Kidney (tissue), 14 donors: Measurements from ENCODE around the gene PPME1. TPM values are rescaled to one million over a fixed set of nuclear protein-coding genes. Genes with fewer than 3 reads are reported as not detected.

ENCODE experiments used
- DNase-seq, 5 donors: peaks; one replicate each; pipeline ENCODE4 v3.0.0-alpha.2; 2013 to 2020
- FAIRE-seq: peaks from 2 replicates; lab custom pipeline; 2012; peaks lifted over from hg19 to GRCh38; lab: Jason Lieb, UNC
- H3K27ac ChIP-seq, 2 donors: one replicate each; pipeline ENCODE4 v1.7.0; 2013; ENCODE audit warnings: low read depth in 2 of 2, low read length in 2 of 2, inconsistent platforms in 1 of 2
- H3K27me3 ChIP-seq: one replicate; pipeline ENCODE4 v1.7.1; 2013; ENCODE audit warnings: low read length, inconsistent platforms; ENCODE audit not compliant: control insufficient read depth, insufficient read depth
- H3K36me3 ChIP-seq, 3 donors: one replicate each; pipeline versions ENCODE4 v1.7.0 to v1.7.1; 2013; ENCODE audit warnings: low read length in 3 of 3, control low read depth in 1 of 3, inconsistent platforms in 1 of 3; ENCODE audit not compliant: insufficient read depth in 3 of 3, control insufficient read depth in 2 of 3
- H3K4me1 ChIP-seq, 3 donors: one replicate each; pipeline versions ENCODE4 v1.7.0 to v1.7.1; 2013; ENCODE audit warnings: low read length in 3 of 3, inconsistent platforms in 1 of 3, low read depth in 1 of 3; ENCODE audit not compliant: control insufficient read depth in 2 of 3, insufficient read depth in 2 of 3
- H3K4me3 ChIP-seq, 3 donors: one replicate each; pipeline versions ENCODE4 v1.7.0 to v1.8.1; 2013; ENCODE audit warnings: low read length in 3 of 3, control low read depth in 1 of 3, inconsistent platforms in 1 of 3
- H3K9ac ChIP-seq, 3 donors: one replicate each; pipeline versions ENCODE4 v1.7.0 to v1.7.1; 2013; ENCODE audit warnings: low read length in 3 of 3, control low read depth in 1 of 3, inconsistent platforms in 1 of 3
- H3K9me3 ChIP-seq, 3 donors: one replicate each; pipeline versions ENCODE4 v1.7.0 to v1.7.1; 2013; ENCODE audit warnings: low read length in 3 of 3, control low read depth in 1 of 3, inconsistent platforms in 1 of 3; ENCODE audit not compliant: control insufficient read depth in 2 of 3, insufficient read depth in 1 of 3
- CTCF ChIP-seq: IDR thresholded peaks from 3 replicates; pipeline ENCODE4 v1.5.1; 2012; ENCODE audit warnings: mild to moderate bottlenecking, moderate library complexity, borderline replicate concordance; ENCODE audit not compliant: insufficient read depth; ENCODE audit errors: extremely low read depth
- intact Hi-C: fragments of 100-400 bp; cut with DNase I; formaldehyde crosslinking; loops from one replicate; pipeline ENCODE4 v1.11.1; 2022
- polyA plus RNA-seq: library from polyadenylated mRNA; stranded (reverse); fragments of 350-450 nt; fragmentation: Illumina TruSeq; extraction: RNeasy Lipid Tissue Mini Kit (QIAGEN cat#74804); gene quantifications from one replicate; pipeline ENCODE4 v1.2.3, GENCODE V29; 2014; ENCODE audit warnings: low read depth, low replicate concordance; ENCODE audit not compliant: insufficient read depth
- total RNA-seq: library from RNA; stranded (reverse); fragmentation: NEBNext Ultra II Directional; extraction: Animal tissue kit (Norgen Biotek cat#: 25700); gene quantifications from one replicate; pipeline ENCODE4 v1.2.1, GENCODE V29; 2021
- donor health status: control.
- donor health status: control.
- donor health status: control.
- donor health status: control.
- donor health status: control.
- donor health status: DM: yes; HTN: yes; CAD: no.
- donor health status: Normal renal cell carcinoma (clear cell type).

The PPME1 gene
- total and polyA plus RNA-seq, 2 donors from 2014 or later, result 34.1 to 40.8 TPM

- Histone ChIP-seq H3K4me1 (peaks cover 0 to 16% (median 0%) of the 10 kb centered on the region in 3 donors), H3K4me3 (no peak overlapping the region), H3K9ac (no peak overlapping the region), H3K27me3 (no peaks in the 10 kb centered on the region), H3K27ac (no peak overlapping the region), H3K9me3 (no peaks in the 10 kb centered on the region), H3K36me3 (no peaks in the 10 kb centered on the region)
- FAIRE-seq (no peak), DNase-seq (no peak)
- intact Hi-C loops, result no loop called here
- no peak for TF ChIP-seq CTCF
Measured at GRCh38 chr11:74141908-74142307, 29.2 kb upstream of the PPME1 start.

GRCh38 chr11:74142624-74143023 lies 28.5 kb upstream of the PPME1 start:
- intact Hi-C loops, result no loop called here
- FAIRE-seq, result no peak
- no peak for TF ChIP-seq CTCF

DNA sequence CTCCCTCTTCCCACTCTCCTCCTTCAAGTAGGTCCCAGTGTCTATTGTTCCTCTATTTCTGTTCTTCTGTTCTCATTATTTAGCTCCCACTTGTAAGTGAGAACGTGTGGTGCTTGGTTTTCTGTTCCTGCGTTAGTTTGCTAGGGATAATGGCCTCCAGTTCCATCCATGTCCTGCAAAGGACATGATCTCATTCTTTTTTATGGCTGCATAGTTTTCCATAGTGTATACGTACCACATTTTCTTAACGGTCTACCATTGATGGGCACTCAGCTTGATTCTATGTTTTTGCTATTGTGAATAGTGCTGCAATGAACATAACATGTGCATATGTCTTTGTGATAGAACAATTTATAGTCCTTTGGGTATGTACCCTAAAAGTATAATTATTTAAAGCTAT lies 26.5 kb upstream of the PPME1 start:
- FAIRE-seq, result no peak

More at GRCh38 chr11:74142624-74143023, 28.5 kb upstream of the PPME1 start:
- no peaks in the 10 kb centered on the region for H3K36me3 ChIP-seq
- no peak overlapping the region for H3K9ac ChIP-seq
- no peaks in the 10 kb centered on the region for H3K9me3 ChIP-seq
- peaks cover 0 to 16% (median 0%) of the 10 kb centered on the region in 3 donors for H3K4me1 ChIP-seq
- no peaks in the 10 kb centered on the region for H3K27me3 ChIP-seq
- DNase-seq, result no peak
- H3K4me3 ChIP-seq, result no peak overlapping the region
- H3K27ac ChIP-seq, result no peak overlapping the region

More for the DNA sequence above, 26.5 kb upstream of the PPME1 start:
- no peaks in the 10 kb centered on the region for H3K9me3 ChIP-seq
- no peak overlapping the region for H3K4me3 ChIP-seq
- no peak overlapping the region for H3K27ac ChIP-seq
- no peak for TF ChIP-seq CTCF
- intact Hi-C loops, result no loop called here
- H3K36me3 ChIP-seq, result no peaks in the 10 kb centered on the region
- H3K27me3 ChIP-seq, result no peaks in the 10 kb centered on the region
- DNase-seq, result no peak
- H3K9ac ChIP-seq, result no peak overlapping the region
- peaks cover 0 to under 1% (median 0%) of the 10 kb centered on the region in 3 donors for H3K4me1 ChIP-seq
